Mucosa of stomach (tissue), 1 donor: ENCODE measurements around the gene FRMD4A.

ENCODE experiments used
- H3K27me3 ChIP-seq: one replicate; pipeline ENCODE4 v1.7.0; 2013; ENCODE audit warnings: mild to moderate bottlenecking, low read length; ENCODE audit not compliant: control insufficient read depth, insufficient read depth
- H3K36me3 ChIP-seq: one replicate; pipeline ENCODE4 v1.7.0; 2013; ENCODE audit warnings: low read length; ENCODE audit not compliant: control insufficient read depth, insufficient read depth
- H3K4me1 ChIP-seq: one replicate; pipeline ENCODE4 v1.7.0; 2013; ENCODE audit warnings: mild to moderate bottlenecking, low read length; ENCODE audit not compliant: control insufficient read depth, insufficient read depth
- H3K4me3 ChIP-seq: one replicate; pipeline ENCODE4 v1.7.0; 2013; ENCODE audit warnings: low read length
- H3K9ac ChIP-seq: one replicate; pipeline ENCODE4 v1.7.0; 2013; ENCODE audit warnings: mild to moderate bottlenecking, low read length, moderate library complexity
- H3K9me3 ChIP-seq: one replicate; pipeline ENCODE4 v1.7.0; 2013; ENCODE audit warnings: mild to moderate bottlenecking, low read length, moderate library complexity; ENCODE audit not compliant: control insufficient read depth
- donor health status: Pancreatic carcinoma.

FRMD4A gene

DNA sequence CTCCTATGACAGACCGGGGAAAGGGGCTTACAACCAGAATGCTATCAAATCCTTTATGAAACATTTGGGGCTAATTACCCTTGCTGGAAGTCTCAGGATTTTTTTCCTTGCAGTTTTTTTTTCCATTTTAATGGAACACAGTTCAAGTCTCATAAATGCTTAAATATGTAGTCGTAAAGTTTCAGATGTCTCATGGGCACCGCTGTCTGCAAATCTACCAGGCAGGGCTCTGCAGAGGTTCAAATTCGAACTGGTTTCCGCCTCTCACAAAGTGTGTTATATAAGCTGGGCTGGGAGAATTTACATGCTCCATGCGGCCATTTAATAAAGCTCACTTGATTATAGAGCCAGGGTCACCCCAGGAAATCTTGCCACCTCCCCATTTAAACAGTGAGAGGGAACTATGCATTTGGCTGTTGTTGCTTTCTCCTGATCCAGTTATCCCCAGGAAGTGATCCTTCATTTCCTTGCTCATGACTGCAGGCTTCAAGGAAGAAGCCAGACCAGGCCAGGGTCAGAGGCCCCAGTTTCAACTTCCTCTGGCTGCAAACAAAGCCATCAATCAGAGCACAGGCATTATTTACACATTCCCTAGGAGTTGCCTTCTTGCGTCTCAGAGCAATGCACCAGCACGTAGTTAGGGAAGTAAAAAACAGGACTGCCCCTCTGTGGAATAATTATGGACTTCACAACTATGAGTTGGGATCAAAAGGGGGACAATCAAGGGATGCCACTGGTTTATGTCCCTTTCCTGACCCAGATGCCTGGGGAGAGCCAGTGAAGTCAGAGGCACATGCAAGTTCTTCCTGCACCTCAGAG lies 385.1 kb downstream of the FRMD4A start:
- no peaks in the 10 kb centered on the region for H3K4me1 ChIP-seq
- no peak overlapping the region for H3K9ac ChIP-seq
- H3K27me3 ChIP-seq, result no peaks in the 10 kb centered on the region
- H3K36me3 ChIP-seq, result no peaks in the 10 kb centered on the region
- no peaks in the 10 kb centered on the region for H3K9me3 ChIP-seq
- no peak overlapping the region for H3K4me3 ChIP-seq

- Histone ChIP-seq H3K4me1 (no peaks in the 10 kb centered on the region), H3K9me3 (no peaks in the 10 kb centered on the region), H3K4me3 (no peak overlapping the region), H3K9ac (no peak overlapping the region), H3K27me3 (no peaks in the 10 kb centered on the region), H3K36me3 (no peaks in the 10 kb centered on the region)
Observed at GRCh38 chr10:13944823-13945222, 385.9 kb downstream of the FRMD4A start.

GRCh38 chr10:13943735-13944398 lies 386.9 kb downstream of the FRMD4A start:
- no peak overlapping the region for H3K9ac ChIP-seq
- no peaks in the 10 kb centered on the region for H3K36me3 ChIP-seq
- H3K9me3 ChIP-seq, result no peaks in the 10 kb centered on the region
- no peaks in the 10 kb centered on the region for H3K27me3 ChIP-seq
- no peak overlapping the region for H3K4me3 ChIP-seq
- no peaks in the 10 kb centered on the region for H3K4me1 ChIP-seq

GRCh38 chr10:13942035-13942434 lies 388.7 kb downstream of the FRMD4A start:
- Histone ChIP-seq H3K9ac (no peak overlapping the region), H3K9me3 (no peaks in the 10 kb centered on the region), H3K4me1 (no peaks in the 10 kb centered on the region), H3K36me3 (no peaks in the 10 kb centered on the region), H3K27me3 (no peaks in the 10 kb centered on the region), H3K4me3 (no peak overlapping the region)

- H3K4me3 ChIP-seq, result no peak overlapping the region
- no peaks in the 10 kb centered on the region for H3K9me3 ChIP-seq
- no peak overlapping the region for H3K9ac ChIP-seq
- no peaks in the 10 kb centered on the region for H3K36me3 ChIP-seq
- no peaks in the 10 kb centered on the region for H3K4me1 ChIP-seq
- no peaks in the 10 kb centered on the region for H3K27me3 ChIP-seq
Observed at GRCh38 chr10:13939391-13939790, 391.3 kb downstream of the FRMD4A start.

- no peaks in the 10 kb centered on the region for H3K9me3 ChIP-seq
- H3K9ac ChIP-seq, result no peak overlapping the region
- no peak overlapping the region for H3K4me3 ChIP-seq
- H3K27me3 ChIP-seq, result no peaks in the 10 kb centered on the region
- no peaks in the 10 kb centered on the region for H3K4me1 ChIP-seq
- H3K36me3 ChIP-seq, result no peaks in the 10 kb centered on the region
Observed at GRCh38 chr10:13938950-13939349, 391.8 kb downstream of the FRMD4A start.

- Histone ChIP-seq H3K36me3 (no peaks in the 10 kb centered on the region), H3K27me3 (no peaks in the 10 kb centered on the region), H3K9me3 (no peaks in the 10 kb centered on the region), H3K9ac (no peak overlapping the region), H3K4me1 (no peaks in the 10 kb centered on the region), H3K4me3 (no peak overlapping the region)
Observed at GRCh38 chr10:13936826-13937225, 393.9 kb downstream of the FRMD4A start.

GRCh38 chr10:13930120-13930519 lies 400.6 kb downstream of the FRMD4A start:
- Histone ChIP-seq H3K9me3 (no peaks in the 10 kb centered on the region), H3K4me3 (no peak overlapping the region), H3K36me3 (no peaks in the 10 kb centered on the region), H3K4me1 (no peaks in the 10 kb centered on the region), H3K9ac (no peak overlapping the region), H3K27me3 (no peaks in the 10 kb centered on the region)

DNA sequence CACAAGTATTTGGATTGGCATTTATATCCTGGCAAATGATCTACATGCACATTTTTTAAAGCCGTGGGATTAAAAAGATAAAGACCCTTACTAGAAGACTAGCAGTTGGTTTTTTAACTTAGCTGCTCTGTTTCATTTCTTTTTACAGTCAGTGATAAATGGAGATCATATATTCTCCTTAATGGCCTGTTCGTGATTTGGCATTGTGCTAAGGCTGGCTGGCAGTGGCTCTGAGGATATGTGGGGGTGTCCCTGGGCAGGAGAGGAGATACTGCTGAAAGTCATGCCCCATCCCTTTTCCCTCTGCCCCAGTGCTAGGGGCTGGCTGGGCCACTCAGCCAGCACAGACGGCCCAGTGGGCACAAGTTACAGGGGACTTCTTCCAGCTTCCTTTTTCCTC lies 402.3 kb downstream of the FRMD4A start:
- Histone ChIP-seq H3K9ac (no peak overlapping the region), H3K4me1 (no peaks in the 10 kb centered on the region), H3K4me3 (no peak overlapping the region), H3K9me3 (no peaks in the 10 kb centered on the region), H3K27me3 (no peaks in the 10 kb centered on the region), H3K36me3 (no peaks in the 10 kb centered on the region)

GRCh38 chr10:13925971-13926780 lies 404.5 kb downstream of the FRMD4A start:
- H3K36me3 ChIP-seq, result no peaks in the 10 kb centered on the region
- H3K4me3 ChIP-seq, result no peak overlapping the region
- H3K9ac ChIP-seq, result no peak overlapping the region
- H3K4me1 ChIP-seq, result no peaks in the 10 kb centered on the region
- no peaks in the 10 kb centered on the region for H3K27me3 ChIP-seq
- no peaks in the 10 kb centered on the region for H3K9me3 ChIP-seq

- no peak overlapping the region for H3K9ac ChIP-seq
- H3K27me3 ChIP-seq, result no peaks in the 10 kb centered on the region
- H3K9me3 ChIP-seq, result no peaks in the 10 kb centered on the region
- no peaks in the 10 kb centered on the region for H3K4me1 ChIP-seq
- H3K36me3 ChIP-seq, result no peaks in the 10 kb centered on the region
- no peak overlapping the region for H3K4me3 ChIP-seq
Observed at GRCh38 chr10:13924040-13924725, 406.5 kb downstream of the FRMD4A start.
